PC-9 (cell line): ENCODE results near the gene RTEL1.

ENCODE experiments used
- CTCF ChIP-seq: fragments of 200-600 bp; sonication (generic); conservative IDR thresholded peaks from 2 replicates; pipeline ENCODE4 v1.6.1; 2017; ENCODE audit warnings: mixed run types, antibody characterized with exemption, mild to moderate bottlenecking, moderate library complexity
- EZH2 ChIP-seq: fragments of 200-600 bp; sonication (generic); IDR thresholded peaks from 2 replicates; pipeline ENCODE4 v1.8.0; 2017; ENCODE audit warnings: antibody characterized with exemption, low read depth

GRCh38 chr20:63731410-63731809, 73.3 kb downstream of the RTEL1 start:
- TF ChIP-seq CTCF (no peak), EZH2 (no peak)
